NCI-H187 treated with DMSO at 0.1 percent for 48 hours (cell line): ENCODE data around the gene G6PC1.
"Not testable (repeated sequence)": the region's sequence is repeated elsewhere in the genome, so short reads cannot be mapped to it uniquely, and the experiment has no call there.

Source experiments
- DNase-seq: peaks from one replicate; lab custom pipeline; 2025; lab: John Stamatoyannopoulos, UW

G6PC1 gene

GRCh38 chr17:42900460-42901331 lies at the start of gene G6PC1:
Gene G6PC1, plus strand, starts transcription at chr17:42900799. Its CDS starts 78 bp downstream, at chr17:42900877.
- no peak for DNase-seq

GRCh38 chr17:42850954-42851353 lies 49.6 kb upstream of the G6PC1 start, which contains the start of gene AOC3:
Gene AOC3, plus strand, starts transcription at chr17:42851199. Its CDS starts 145 bp downstream, at chr17:42851344.
- DNase-seq = no peak

- DNase-seq = not testable (repeated sequence)
Measured at GRCh38 chr17:42851371-42852240, 49.0 kb upstream of the G6PC1 start.

- no peak for DNase-seq
Measured at GRCh38 chr17:42852351-42852750, 48.2 kb upstream of the G6PC1 start.

- no peak for DNase-seq
Measured at GRCh38 chr17:42853004-42853403, 47.6 kb upstream of the G6PC1 start.

- no peak for DNase-seq
Measured at GRCh38 chr17:42853597-42853967, 47.0 kb upstream of the G6PC1 start.

GRCh38 chr17:42853968-42854790 lies 46.4 kb upstream of the G6PC1 start:
- DNase-seq = no peak

GRCh38 chr17:42855048-42855596 lies 45.5 kb upstream of the G6PC1 start:
- no peak for DNase-seq

GRCh38 chr17:42856093-42856492 lies 44.5 kb upstream of the G6PC1 start:
- DNase-seq = not testable (repeated sequence)

- not testable (repeated sequence) for DNase-seq
Measured at GRCh38 chr17:42856516-42856915, 44.1 kb upstream of the G6PC1 start.

- no peak for DNase-seq
Measured at GRCh38 chr17:42857389-42857788, 43.2 kb upstream of the G6PC1 start.

- no peak for DNase-seq
Measured at GRCh38 chr17:42865638-42866094, 34.9 kb upstream of the G6PC1 start.

- no peak for DNase-seq
Measured at GRCh38 chr17:42866216-42866615, 34.4 kb upstream of the G6PC1 start.

- no peak for DNase-seq
Measured at GRCh38 chr17:42866631-42867575, 33.7 kb upstream of the G6PC1 start.

- DNase-seq = not testable (repeated sequence)
Measured at GRCh38 chr17:42867694-42868261, 32.8 kb upstream of the G6PC1 start.

- DNase-seq = no peak
Measured at GRCh38 chr17:42868338-42868737, 32.3 kb upstream of the G6PC1 start.

- DNase-seq = no peak
Measured at GRCh38 chr17:42871647-42872046, 29.0 kb upstream of the G6PC1 start.

- no peak for DNase-seq
Measured at GRCh38 chr17:42872251-42872965, 28.2 kb upstream of the G6PC1 start.

- DNase-seq = no peak
Measured at GRCh38 chr17:42873315-42873714, 27.3 kb upstream of the G6PC1 start.
